GM12878 (cell line): ENCODE results near the gene TLCD5.

Experiments
- CTCF ChIP-seq, 3 experiments: IDR thresholded peaks in 2 of 3; conservative IDR thresholded peaks in 1 of 3; 2 replicates each; pipeline ENCODE4 v1.5.1; 2011; ENCODE audit warnings: low read depth in 3 of 3, low read length in 3 of 3, mild to moderate bottlenecking in 3 of 3, control low read depth in 2 of 3, moderate library complexity in 2 of 3, inconsistent platforms in 1 of 3, mixed read lengths in 1 of 3; ENCODE audit not compliant: control insufficient read depth in 2 of 3, insufficient read depth in 1 of 3; ENCODE audit errors: extremely low read depth in 1 of 3
- EP300 ChIP-seq, 2 experiments: fragments of 150-350 bp in 1 of 2; IDR thresholded peaks; 2 replicates each; pipeline ENCODE4 v1.6.1; 2011 to 2012; ENCODE audit warnings: low read depth in 2 of 2, low read length in 2 of 2, borderline replicate concordance in 1 of 2, improper control_type of control experiment in 1 of 2, inconsistent platforms in 1 of 2; ENCODE audit not compliant: control insufficient read depth in 1 of 2
- EZH2 ChIP-seq: IDR thresholded peaks from 2 replicates; pipeline ENCODE4 v1.6.1; 2012; ENCODE audit warnings: low read depth, mild to moderate bottlenecking, control low read depth, inconsistent platforms, low read length, borderline replicate concordance; ENCODE audit not compliant: control insufficient read depth
- GABPA ChIP-seq: IDR thresholded peaks from 2 replicates; pipeline ENCODE4 v1.6.1; 2014; ENCODE audit warnings: antibody characterized with exemption, low read depth, mild to moderate bottlenecking, inconsistent platforms
- MXI1 ChIP-seq: fragments of 150-350 bp; IDR thresholded peaks from 2 replicates; pipeline ENCODE4 v1.6.1; 2011; ENCODE audit warnings: low read depth, mild to moderate bottlenecking, inconsistent platforms, low read length, improper control_type of control experiment
- POLR2A ChIP-seq: IDR thresholded peaks from 2 replicates; pipeline ENCODE4 v1.6.1; 2011; ENCODE audit warnings: low read depth, mild to moderate bottlenecking, low read length
- POLR2AphosphoS5 ChIP-seq: IDR thresholded peaks from 2 replicates; pipeline ENCODE4 v1.6.1; 2011; ENCODE audit warnings: mild to moderate bottlenecking, low read length, inconsistent platforms
- RAD21 ChIP-seq: IDR thresholded peaks from 2 replicates; pipeline ENCODE4 v1.6.1; 2011; ENCODE audit warnings: mild to moderate bottlenecking, low read depth, low read length, moderate library complexity; ENCODE audit not compliant: insufficient read depth
- SP1 ChIP-seq: IDR thresholded peaks from one replicate; pipeline ENCODE4 v1.6.1; 2011; ENCODE audit warnings: low read depth, low read length
- YY1 ChIP-seq: IDR thresholded peaks from 2 replicates; pipeline ENCODE4 v1.6.1; 2011; ENCODE audit warnings: low read depth, mild to moderate bottlenecking, low read length

DNA sequence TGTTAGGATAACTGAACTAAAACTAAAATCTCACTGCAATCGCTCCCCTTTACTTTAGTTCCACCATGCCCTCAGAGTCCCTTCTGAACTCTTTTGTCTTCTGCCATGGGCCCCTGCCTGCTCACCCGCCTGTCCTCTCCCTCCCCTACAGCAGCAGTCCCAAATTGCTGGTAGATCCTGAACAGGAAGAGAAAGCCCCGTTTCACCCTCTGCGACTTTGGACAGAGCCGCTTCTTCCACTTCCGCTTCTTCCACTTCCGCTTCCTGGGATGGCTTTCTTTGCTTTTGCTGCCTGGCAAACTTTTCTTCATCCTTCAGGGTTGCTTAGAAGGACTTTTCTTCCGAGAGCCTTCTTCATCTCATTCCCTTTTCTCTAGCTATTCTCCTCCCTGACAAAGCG lies 35.7 kb upstream of the TLCD5 start:
- TF ChIP-seq EP300 (IDR thresholded peaks at IDR 0.05; ENCODE audit: borderline replicate concordance in 1 of 2, control insufficient read depth in 1 of 2, low read depth in 2 of 2, low read length in 2 of 2) (no peak), RAD21 (no peak), MXI1 (no peak), POLR2A (no peak), EZH2 (no peak), GABPA (no peak), POLR2AphosphoS5 (no peak), CTCF (IDR thresholded peaks at IDR 0.05 in 2 of 3, conservative IDR thresholded peaks at IDR 0.05 in 1 of 3; ENCODE audit: control insufficient read depth in 2 of 3, extremely low read depth in 1 of 3, insufficient read depth in 1 of 3, low read depth in 3 of 3, low read length in 3 of 3) (no peak), YY1 (no peak), SP1 (no peak)
